ENCODE data around the gene LRP1.

- TF ChIP-seq CTCF (optimal IDR thresholded peaks at IDR 0.05 in 1 of 3, IDR thresholded peaks at IDR 0.05 in 1 of 3, conservative IDR thresholded peaks at IDR 0.05 in 1 of 3; ENCODE audit: extremely low read depth in 1 of 3, insufficient read depth in 2 of 3, low read length in 3 of 3) (no peak), EZH2 (IDR thresholded peaks at IDR 0.05; ENCODE audit: low read length) (no peak)
Observed at GRCh38 chr12:57194253-57194652, 66.0 kb downstream of the LRP1 start.
